NCI-H345 treated with DMSO at 0.1 percent for 48 hours (cell line): ENCODE measurements around the gene MFRP.

Experiments used
- DNase-seq: peaks from one replicate; lab custom pipeline; 2025; ENCODE audit not compliant: unreplicated experiment; lab: John Stamatoyannopoulos, UW

Gene MFRP

GRCh38 chr11:119359365-119360214 is 13.1 kb upstream of the MFRP start:
- no peak for DNase-seq

- DNase-seq = no peak
Observed at GRCh38 chr11:119357074-119357473, 10.6 kb upstream of the MFRP start.

- no peak for DNase-seq
Observed at GRCh38 chr11:119356349-119357031, 10.0 kb upstream of the MFRP start.

- DNase-seq = no peak
Observed at GRCh38 chr11:119355091-119355843, 8.8 kb upstream of the MFRP start.

- peak; percentile 60 for DNase-seq
Observed at GRCh38 chr11:119352857-119353260, 6.4 kb upstream of the MFRP start.

- no peak for DNase-seq
Observed at GRCh38 chr11:119351232-119351631, 4.7 kb upstream of the MFRP start.

GRCh38 chr11:119350302-119350701 is 3.8 kb upstream of the MFRP start:
- DNase-seq = no peak

GRCh38 chr11:119347940-119348605 is 1.6 kb upstream of the MFRP start:
- no peak for DNase-seq

- no peak for DNase-seq
Observed at GRCh38 chr11:119347242-119347641, 737 bp upstream of the MFRP start.

- DNase-seq = no peak
Observed at GRCh38 chr11:119345685-119346084, 820 bp downstream of the MFRP start.

GRCh38 chr11:119344291-119345010 is 2.1 kb downstream of the MFRP start:
- no peak for DNase-seq

- no peak for DNase-seq
Observed at GRCh38 chr11:119343726-119344125, 2.8 kb downstream of the MFRP start.

- no peak for DNase-seq
Observed at GRCh38 chr11:119342362-119343130, 4.0 kb downstream of the MFRP start.

GRCh38 chr11:119342023-119342300 is 4.5 kb downstream of the MFRP start:
- no peak for DNase-seq

GRCh38 chr11:119341222-119342022 is 5.1 kb downstream of the MFRP start:
- no peak for DNase-seq

- no peak for DNase-seq
Observed at GRCh38 chr11:119340335-119341221, 5.9 kb downstream of the MFRP start, which contains the start of gene C1QTNF5. Gene C1QTNF5 (minus strand): TSS chr11:119340883. CDS start chr11:119340397, 486 bp downstream.

GRCh38 chr11:119339589-119340334 is 6.7 kb downstream of the MFRP start:
- DNase-seq = no peak
